GM23338 (cell line): ENCODE results near the gene USP17L10.
"Not testable (repeated sequence)": the region's sequence is repeated elsewhere in the genome, so short reads cannot be mapped to it uniquely, and the experiment has no call there.

Source experiments
- CREB1 ChIP-seq: fragments of 250-450 bp; sonication (Bioruptor Pico); IDR thresholded peaks from 2 replicates; pipeline ENCODE4 v1.5.0; 2020; ENCODE audit warnings: low read depth, mild to moderate bottlenecking, moderate library complexity
- CTCF ChIP-seq, 2 experiments: fragments of 200-600 bp in 1 of 2; sonication (generic) in 1 of 2; conservative IDR thresholded peaks; 2 replicates each; pipeline versions ENCODE4 v1.5.1 to v1.6.1; 2016 to 2017; ENCODE audit warnings: antibody characterized with exemption in 2 of 2, low read depth in 2 of 2, mild to moderate bottlenecking in 2 of 2, moderate library complexity in 1 of 2
- ETS1 ChIP-seq: IDR thresholded peaks from 2 replicates; pipeline ENCODE4 v1.6.1; 2016; ENCODE audit warnings: antibody characterized with exemption
- EZH2 ChIP-seq: fragments of 200-600 bp; sonication (generic); IDR thresholded peaks from one replicate; pipeline ENCODE4 v1.8.0; 2017; ENCODE audit warnings: antibody characterized with exemption, mild to moderate bottlenecking, low read depth; ENCODE audit not compliant: unreplicated experiment
- EZH2phosphoT487 ChIP-seq: fragments of 200-600 bp; sonication (generic); IDR thresholded peaks from one replicate; pipeline ENCODE4 v1.8.1; 2018; ENCODE audit warnings: antibody characterized with exemption; ENCODE audit not compliant: unreplicated experiment
- JUNB ChIP-seq: IDR thresholded peaks from one replicate; pipeline ENCODE4 v1.6.1; 2016; ENCODE audit warnings: antibody characterized with exemption; ENCODE audit not compliant: unreplicated experiment
- NANOG ChIP-seq: IDR thresholded peaks from 2 replicates; pipeline ENCODE4 v1.6.1; 2016; ENCODE audit warnings: antibody characterized with exemption, borderline replicate concordance
- POLR2AphosphoS5 ChIP-seq: IDR thresholded peaks from 2 replicates; pipeline ENCODE4 v1.6.1; 2016; ENCODE audit warnings: antibody characterized with exemption, low read depth
- REST ChIP-seq: IDR thresholded peaks from one replicate; pipeline ENCODE4 v1.6.1; 2018; ENCODE audit warnings: antibody characterized with exemption; ENCODE audit not compliant: unreplicated experiment
- STAT1 ChIP-seq: IDR thresholded peaks from one replicate; pipeline ENCODE4 v1.6.1; 2016; ENCODE audit warnings: antibody characterized with exemption; ENCODE audit not compliant: unreplicated experiment
- ZNF114 ChIP-seq: fragments of 250-450 bp; sonication (Bioruptor Pico); IDR thresholded peaks from 2 replicates; pipeline ENCODE4 v1.5.0; 2020; ENCODE audit warnings: mild to moderate bottlenecking, moderate library complexity
- ZNF331 ChIP-seq: fragments of 250-450 bp; sonication (Bioruptor Pico); IDR thresholded peaks from 2 replicates; pipeline ENCODE4 v1.5.0; 2020; ENCODE audit warnings: low read depth, mild to moderate bottlenecking, moderate library complexity
- ZNF462 ChIP-seq: fragments of 250-450 bp; sonication (Bioruptor Pico); IDR thresholded peaks from 2 replicates; pipeline ENCODE4 v1.5.0; 2020; ENCODE audit warnings: mild to moderate bottlenecking, moderate library complexity

GRCh38 chr4:9243579-9243978, 33.1 kb downstream of the USP17L10 start, which contains the start of gene USP17L17:
- TF ChIP-seq EZH2; CTCF (conservative IDR thresholded peaks at IDR 0.05; ENCODE audit: low read depth in 2 of 2); EZH2phosphoT487; CREB1 (CRISPR knock-in tag); POLR2AphosphoS5; ETS1; JUNB; REST; NANOG; STAT1; ZNF331 (CRISPR knock-in tag); ZNF462 (CRISPR knock-in tag); ZNF114 (CRISPR knock-in tag): not testable (repeated sequence)
